GM12878 (cell line): ENCODE data around the gene IREB2. TPM values are rescaled to one million over a fixed set of nuclear protein-coding genes. Genes with fewer than 3 reads are reported as not detected.

Experiments
- ATAC-seq: fragments of 200-7000 bp; cut with Tn5 transposase; 3 replicates; pipeline ENCODE4 v1.9.1; 2020; ENCODE audit warnings: mild to moderate bottlenecking, moderate library complexity
- BruUV-seq: library from RNA; stranded (reverse); fragments of 400-500 nt; replicated peaks from 2 replicates; lab custom pipeline; 2021; lab: Mats Ljungman, UMichigan
- CTCF ChIA-PET: fragments of 300-600 bp; sonication (Branson Sonifier 250); formaldehyde crosslinking; extraction: SDS; loops from one replicate; lab custom pipeline; 2021; ENCODE audit warnings: inconsistent platforms; lab: Yijun Ruan, JAX
- POLR2A ChIA-PET: fragments of 350-600 bp; formaldehyde crosslinking; extraction: SDS; loops from one replicate; lab custom pipeline; 2021; ENCODE audit warnings: inconsistent platforms; lab: Charles Lee
- RAD21 ChIA-PET: fragments of 300-600 bp; sonication (Branson Sonifier 250); formaldehyde crosslinking; loops from one replicate; lab custom pipeline; 2023; ENCODE audit warnings: antibody characterized with exemption; ENCODE audit not compliant: unreplicated experiment; lab: Charles Lee
- SMC1A ChIA-PET: fragments of 300-600 bp; sonication (Branson Sonifier 250); formaldehyde crosslinking; loops from one replicate; lab custom pipeline; 2023; ENCODE audit not compliant: unreplicated experiment, uncharacterized antibody; lab: Charles Lee
- DNase-seq: peaks from one replicate; pipeline ENCODE4 v3.0.0-alpha.2; 2011; ENCODE audit warnings: low read depth, low spot score
- FAIRE-seq: peaks from 3 replicates; lab custom pipeline; 2011; peaks lifted over from hg19 to GRCh38; lab: Jason Lieb, UNC
- H2AFZ ChIP-seq: 2 replicates; pipeline ENCODE4 v1.6.0; 2011; ENCODE audit warnings: low read depth, low read length, control low read depth; ENCODE audit not compliant: control insufficient read depth
- H3K27ac ChIP-seq: 2 replicates; pipeline ENCODE4 v1.5.1; 2011; ENCODE audit warnings: control low read depth; ENCODE audit not compliant: control insufficient read depth, insufficient read depth
- H3K27me3 ChIP-seq, 2 experiments: replicated peaks in 1 of 2; 2 replicates each; pipeline versions ENCODE4 v1.6.0 to v1.6.1; 2011; ENCODE audit warnings: low read length in 1 of 2; ENCODE audit not compliant: control insufficient read depth in 2 of 2, insufficient read depth in 2 of 2
- H3K36me3 ChIP-seq, 2 experiments: 2 replicates each; pipeline ENCODE4 v1.5.1; 2011; ENCODE audit warnings: low read length in 1 of 2; ENCODE audit not compliant: control insufficient read depth in 2 of 2, insufficient read depth in 2 of 2
- H3K4me1 ChIP-seq: 2 replicates; pipeline ENCODE4 v1.6.1; 2011; ENCODE audit warnings: mild to moderate bottlenecking, low read length, moderate library complexity, mixed read lengths; ENCODE audit not compliant: control insufficient read depth, insufficient read depth
- H3K4me2 ChIP-seq: 2 replicates; pipeline ENCODE4 v1.6.0; 2011; ENCODE audit warnings: control low read depth; ENCODE audit not compliant: control insufficient read depth, insufficient read depth
- H3K4me3 ChIP-seq: fragments of 200-600 bp; sonication (generic); 2 replicates; pipeline ENCODE4 v1.5.1; 2016
- H3K79me2 ChIP-seq: 2 replicates; pipeline ENCODE4 v1.6.0; 2011; ENCODE audit warnings: low read length; ENCODE audit not compliant: control insufficient read depth, insufficient read depth
- H3K9ac ChIP-seq: 2 replicates; pipeline ENCODE4 v1.8.0; 2011; ENCODE audit warnings: low read length, control low read depth, mixed read lengths; ENCODE audit not compliant: control insufficient read depth, insufficient read depth
- H3K9me3 ChIP-seq: replicated peaks from 3 replicates; pipeline ENCODE4 v1.5.1; 2011; ENCODE audit warnings: mild to moderate bottlenecking, low read length; ENCODE audit not compliant: control insufficient read depth, insufficient read depth
- H4K20me1 ChIP-seq: 2 replicates; pipeline ENCODE4 v1.6.0; 2011; ENCODE audit not compliant: control insufficient read depth, insufficient read depth
- ASH2L ChIP-seq: fragments of 300-600, 200-600 bp; sonication (generic); IDR thresholded peaks from 2 replicates; pipeline ENCODE4 v1.6.1; 2017; ENCODE audit warnings: low read depth, mild to moderate bottlenecking, borderline replicate concordance
- HCFC1 ChIP-seq: fragments of 150-350 bp; IDR thresholded peaks from 2 replicates; pipeline ENCODE4 v1.6.1; 2014; ENCODE audit warnings: low read length
- MXI1 ChIP-seq: fragments of 150-350 bp; IDR thresholded peaks from 2 replicates; pipeline ENCODE4 v1.6.1; 2011; ENCODE audit warnings: low read depth, mild to moderate bottlenecking, inconsistent platforms, low read length, improper control_type of control experiment
- RUNX3 ChIP-seq: IDR thresholded peaks from 2 replicates; pipeline ENCODE4 v1.6.1; 2012; ENCODE audit warnings: low read length, inconsistent platforms
- ZNF384 ChIP-seq: IDR thresholded peaks from 2 replicates; pipeline ENCODE4 v1.6.1; 2012; ENCODE audit warnings: low read depth, mild to moderate bottlenecking, low read length, improper control_type of control experiment, borderline replicate concordance
- ZSCAN29 ChIP-seq: fragments of 450-650 bp; IDR thresholded peaks from 2 replicates; pipeline ENCODE4 v1.6.1; 2017; ENCODE audit warnings: mild to moderate bottlenecking, moderate library complexity
- WGBS: methylation state at CpG from one replicate; pipeline ENCODE4 v1.1.6; 2016; ENCODE audit warnings: low lambda C conversion rate; ENCODE audit not compliant: insufficient replicate concordance, insufficient coverage; ENCODE audit errors: missing lambda C conversion rate; 5-methylcytosine and 5-hydroxymethylcytosine counted together
- in situ Hi-C: fragments of 300-500 bp; cut with MboI; formaldehyde crosslinking; loops from 9 replicates; pipeline ENCODE4 v1.14.3; 2018; ENCODE audit warnings: mixed read lengths
- intact Hi-C: fragments of 100-400 bp; cut with micrococcal nuclease; formaldehyde crosslinking; loops from one replicate; pipeline ENCODE4 v1.14.2; 2022; ENCODE audit not compliant: unreplicated experiment
- polyA plus RNA-seq, 11 experiments: library from polyadenylated mRNA; depleted of rRNA in 4 of 11; unstranded in 6 of 11; stranded (reverse) in 5 of 11; fragments of >200 nt; fragmentation: Nextera tagmentation in 4 of 11; fragmentation: Illumina TruSeq in 1 of 11; extraction: Ambion mirVana in 4 of 11; extraction: Trizol in 1 of 11; gene quantifications; 1 replicate in 1 of 11; 2 replicates in 10 of 11; pipeline versions ENCODE4 v1.2.1 to v1.2.3, GENCODE V29; 2011 to 2016; ENCODE audit warnings: inconsistent platforms in 2 of 11, missing spikeins in 2 of 11, low read depth in 1 of 11
- total RNA-seq, 4 experiments: library from RNA; depleted of rRNA in 3 of 4; stranded (reverse); fragments of >200 nt in 3 of 4; fragmentation: Illumina TruSeq in 1 of 4; extraction: Trizol in 1 of 4; gene quantifications; 2 replicates each; pipeline versions ENCODE4 v1.2.1 to v1.2.3, GENCODE V29; 2013 to 2021
- TF ChIP-seq, protein P1 (sequence below): IDR thresholded peaks from 2 replicates; pipeline ENCODE4 v1.6.1; 2012; ENCODE audit warnings: low read depth, low read length, improper control_type of control experiment
- TF ChIP-seq, protein P2 (sequence below): fragments of 450-650 bp; IDR thresholded peaks from 2 replicates; pipeline ENCODE4 v1.6.1; 2017; ENCODE audit warnings: mild to moderate bottlenecking

The IREB2 gene
- total and polyA plus RNA-seq, 10 of the 15 experiments (the other 5 are each of a cell fraction or from before 2014, with no cell fraction given), result 13.0 to 52.4 (median 24.4) TPM

DNA sequence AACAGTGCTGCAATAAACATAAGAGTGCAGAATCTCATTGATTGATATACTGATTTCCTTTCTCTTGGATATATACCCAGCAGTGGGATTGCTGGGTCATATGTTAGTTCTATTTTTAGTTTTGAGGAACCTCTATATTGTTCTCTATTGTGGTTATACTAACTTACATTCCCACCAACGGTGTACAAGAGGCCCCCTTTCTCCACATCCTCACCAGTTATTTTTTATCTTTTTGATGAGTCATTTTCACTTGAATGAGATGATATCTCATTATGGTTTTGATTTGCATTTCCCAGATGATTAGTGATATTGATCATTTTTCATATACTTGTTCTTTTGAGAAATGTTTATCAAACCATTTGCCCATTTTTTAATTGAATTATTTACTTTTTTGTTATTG, 12.4 kb upstream of the IREB2 start:
- in situ Hi-C loops, result loop anchor here (5.0 kb wide), 1 partner anchor 313 kb away; no protein-coding TSS in a partner anchor
- FAIRE-seq (no peak), ATAC-seq (no peak), DNase-seq (no peak)
- Histone ChIP-seq H3K27ac (no peak overlapping the region), H3K4me1 (no peaks in the 10 kb centered on the region), H3K4me2 (no peak overlapping the region), H3K4me3 (no peak overlapping the region), H3K79me2 (no peaks in the 10 kb centered on the region), H3K36me3 (no peaks in the 10 kb centered on the region), H4K20me1 (no peaks in the 10 kb centered on the region), H2AFZ (no peak overlapping the region), H3K27me3 (no peaks in the 10 kb centered on the region; a peak in 1 of 4 replicates), H3K9ac (no peak overlapping the region), H3K9me3 (no peaks in the 10 kb centered on the region)
- ChIA-PET POLR2A (no interaction called here), RAD21 (no interaction called here), SMC1A (no interaction called here), CTCF (interaction anchor here (1.8 kb wide), 1 partner anchor 114 kb away, joined by 9 read pairs; no protein-coding TSS in a partner anchor)
- BruUV-seq, result no TSS peak
- 0% methylated on average over 1 of the region's 1 CpG for WGBS
- intact Hi-C loops, result no loop called here
- TF ChIP-seq HCFC1, result no peak
- TF ChIP-seq ASH2L, result no peak
- TF ChIP-seq ZSCAN29, result no peak
- TF ChIP-seq RUNX3, result peak; percentile 18; the same call in 1 of the 2 replicates
- TF ChIP-seq, protein P1, sequence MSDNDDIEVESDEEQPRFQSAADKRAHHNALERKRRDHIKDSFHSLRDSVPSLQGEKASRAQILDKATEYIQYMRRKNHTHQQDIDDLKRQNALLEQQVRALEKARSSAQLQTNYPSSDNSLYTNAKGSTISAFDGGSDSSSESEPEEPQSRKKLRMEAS, result no peak
- TF ChIP-seq ZNF384, result no peak
- TF ChIP-seq, all 136 proteins: peak for 1

DNA sequence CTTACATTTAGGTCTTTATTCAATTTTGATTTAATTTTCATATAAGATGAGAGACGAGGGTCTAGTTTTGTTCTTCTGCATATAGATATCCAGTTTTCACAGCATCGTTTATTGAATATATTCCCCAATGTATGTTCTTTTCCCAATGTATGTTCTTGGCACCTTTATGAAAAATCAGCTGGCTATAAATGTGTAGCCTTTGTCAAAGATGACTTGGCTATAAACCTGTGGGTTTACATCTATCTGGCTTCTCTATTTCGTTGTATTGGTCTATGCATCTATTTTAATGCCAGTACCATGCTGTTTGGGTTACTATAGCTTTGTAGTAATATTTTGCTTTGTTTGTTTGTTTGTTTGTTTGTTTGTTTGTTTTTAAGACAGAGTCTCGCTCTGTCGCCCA, 11.7 kb upstream of the IREB2 start:
- ChIA-PET POLR2A (no interaction called here), RAD21 (no interaction called here)
- in situ Hi-C loops, result loop anchor here (5.0 kb wide), 1 partner anchor 314 kb away; no protein-coding TSS in a partner anchor
- no peak overlapping the region for H3K4me3 ChIP-seq
- ATAC-seq, result no peak
- DNase-seq, result no peak
- no peaks in the 10 kb centered on the region for H3K36me3 ChIP-seq
- intact Hi-C loops, result no loop called here
- no peaks in the 10 kb centered on the region for H3K4me1 ChIP-seq
- TF ChIP-seq, protein P2, sequence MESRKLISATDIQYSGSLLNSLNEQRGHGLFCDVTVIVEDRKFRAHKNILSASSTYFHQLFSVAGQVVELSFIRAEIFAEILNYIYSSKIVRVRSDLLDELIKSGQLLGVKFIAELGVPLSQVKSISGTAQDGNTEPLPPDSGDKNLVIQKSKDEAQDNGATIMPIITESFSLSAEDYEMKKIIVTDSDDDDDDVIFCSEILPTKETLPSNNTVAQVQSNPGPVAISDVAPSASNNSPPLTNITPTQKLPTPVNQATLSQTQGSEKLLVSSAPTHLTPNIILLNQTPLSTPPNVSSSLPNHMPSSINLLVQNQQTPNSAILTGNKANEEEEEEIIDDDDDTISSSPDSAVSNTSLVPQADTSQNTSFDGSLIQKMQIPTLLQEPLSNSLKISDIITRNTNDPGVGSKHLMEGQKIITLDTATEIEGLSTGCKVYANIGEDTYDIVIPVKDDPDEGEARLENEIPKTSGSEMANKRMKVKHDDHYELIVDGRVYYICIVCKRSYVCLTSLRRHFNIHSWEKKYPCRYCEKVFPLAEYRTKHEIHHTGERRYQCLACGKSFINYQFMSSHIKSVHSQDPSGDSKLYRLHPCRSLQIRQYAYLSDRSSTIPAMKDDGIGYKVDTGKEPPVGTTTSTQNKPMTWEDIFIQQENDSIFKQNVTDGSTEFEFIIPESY, result no peak
- no peak for TF ChIP-seq MXI1
- TF ChIP-seq, all 136 proteins: peak for 0
- no TSS peak for BruUV-seq
- no peak overlapping the region for H3K27ac ChIP-seq
- ChIA-PET SMC1A (interaction anchor here (1.0 kb wide), 1 partner anchor 12 kb away, joined by 4 read pairs; the partner anchor contains the start of gene IREB2), CTCF (interaction anchor here (0.9 to 1.8 kb wide), 3 partner anchors 54 to 119 kb away, joined by 5 to 9 read pairs (median 5); no protein-coding TSS in a partner anchor)
- H3K9ac ChIP-seq, result no peak overlapping the region
- H4K20me1 ChIP-seq, result no peaks in the 10 kb centered on the region
- 20% methylated on average over 5 of the region's 5 CpGs for WGBS
- H3K27me3 ChIP-seq, result no peaks in the 10 kb centered on the region; a peak in 1 of 4 replicates
- H3K79me2 ChIP-seq, result no peaks in the 10 kb centered on the region
- H3K9me3 ChIP-seq, result no peaks in the 10 kb centered on the region
- H3K4me2 ChIP-seq, result no peak overlapping the region
- H2AFZ ChIP-seq, result no peak overlapping the region
- no peak for FAIRE-seq
